Measurements from ENCODE around the gene MYL2.

DNA sequence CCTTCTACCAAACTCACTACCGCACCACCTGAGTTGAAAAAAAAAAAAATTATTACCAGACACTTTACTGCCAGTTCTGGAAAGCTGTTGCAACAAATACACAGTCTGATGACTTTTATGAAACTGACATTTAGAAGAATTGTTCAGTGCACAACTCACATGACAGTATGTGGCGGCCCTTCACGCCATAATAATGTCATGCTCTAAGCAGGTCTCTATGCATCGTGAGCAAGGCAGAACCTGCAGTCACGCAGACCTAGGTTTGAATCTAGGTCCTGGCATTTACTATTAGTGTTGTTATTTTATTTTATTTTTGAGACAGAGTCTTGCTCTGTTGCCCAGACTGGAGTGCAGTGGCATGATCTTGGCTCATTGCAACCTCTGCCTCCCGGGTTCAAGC is 8.1 kb downstream of the MYL2 start:
- TF ChIP-seq CEBPB (IDR thresholded peaks at IDR 0.05; ENCODE audit: borderline replicate concordance in 1 of 2, low read depth in 2 of 2, low read length in 2 of 2): no peak
- TF ChIP-seq, protein P1, sequence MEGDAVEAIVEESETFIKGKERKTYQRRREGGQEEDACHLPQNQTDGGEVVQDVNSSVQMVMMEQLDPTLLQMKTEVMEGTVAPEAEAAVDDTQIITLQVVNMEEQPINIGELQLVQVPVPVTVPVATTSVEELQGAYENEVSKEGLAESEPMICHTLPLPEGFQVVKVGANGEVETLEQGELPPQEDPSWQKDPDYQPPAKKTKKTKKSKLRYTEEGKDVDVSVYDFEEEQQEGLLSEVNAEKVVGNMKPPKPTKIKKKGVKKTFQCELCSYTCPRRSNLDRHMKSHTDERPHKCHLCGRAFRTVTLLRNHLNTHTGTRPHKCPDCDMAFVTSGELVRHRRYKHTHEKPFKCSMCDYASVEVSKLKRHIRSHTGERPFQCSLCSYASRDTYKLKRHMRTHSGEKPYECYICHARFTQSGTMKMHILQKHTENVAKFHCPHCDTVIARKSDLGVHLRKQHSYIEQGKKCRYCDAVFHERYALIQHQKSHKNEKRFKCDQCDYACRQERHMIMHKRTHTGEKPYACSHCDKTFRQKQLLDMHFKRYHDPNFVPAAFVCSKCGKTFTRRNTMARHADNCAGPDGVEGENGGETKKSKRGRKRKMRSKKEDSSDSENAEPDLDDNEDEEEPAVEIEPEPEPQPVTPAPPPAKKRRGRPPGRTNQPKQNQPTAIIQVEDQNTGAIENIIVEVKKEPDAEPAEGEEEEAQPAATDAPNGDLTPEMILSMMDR (IDR thresholded peaks at IDR 0.05 in 2 of 3, conservative IDR thresholded peaks at IDR 0.05 in 1 of 3; ENCODE audit: control insufficient read depth in 2 of 3, extremely low read depth in 1 of 3, insufficient read depth in 1 of 3, low read depth in 3 of 3, low read length in 3 of 3): no peak
- no peak for TF ChIP-seq ESRRA (IDR thresholded peaks at IDR 0.05; ENCODE audit: low read length)
- TF ChIP-seq CBFB (IDR thresholded peaks at IDR 0.05; ENCODE audit: low read depth): no peak
- TF ChIP-seq MTA3 (IDR thresholded peaks at IDR 0.05; ENCODE audit: borderline replicate concordance, low read length): no peak

All from GM12878 (cell line).